ENCODE measurements around the gene SHOC1.
"Not testable (repeated sequence)": the region's sequence is repeated elsewhere in the genome, so short reads cannot be mapped to it uniquely, and the experiment has no call there.

Gene SHOC1

GRCh38 chr9:111794835-111795556 is at the start of gene SHOC1:
Gene SHOC1, minus strand, starts transcription at chr9:111794937. Its CDS starts 3,519 bp downstream, at chr9:111791418.
- no peak for FAIRE-seq

GRCh38 chr9:111843971-111844370 is 49.2 kb upstream of the SHOC1 start:
- FAIRE-seq, result no peak

GRCh38 chr9:111842313-111842712 is 47.6 kb upstream of the SHOC1 start:
- no peak for FAIRE-seq

- FAIRE-seq, result no peak
Measured at GRCh38 chr9:111840442-111840841, 45.7 kb upstream of the SHOC1 start.

GRCh38 chr9:111839987-111840386 is 45.2 kb upstream of the SHOC1 start:
- no peak for FAIRE-seq

GRCh38 chr9:111839387-111839786 is 44.6 kb upstream of the SHOC1 start:
- no peak for FAIRE-seq

- FAIRE-seq, result no peak
Measured at GRCh38 chr9:111838439-111838838, 43.7 kb upstream of the SHOC1 start.

GRCh38 chr9:111836311-111836710 is 41.6 kb upstream of the SHOC1 start:
- no peak for FAIRE-seq

GRCh38 chr9:111833941-111834340 is 39.2 kb upstream of the SHOC1 start:
- FAIRE-seq, result no peak

GRCh38 chr9:111832449-111832848 is 37.7 kb upstream of the SHOC1 start:
- FAIRE-seq, result no peak

GRCh38 chr9:111831371-111832108 is 36.8 kb upstream of the SHOC1 start:
- no peak for FAIRE-seq

- FAIRE-seq, result no peak
Measured at GRCh38 chr9:111828193-111828592, 33.5 kb upstream of the SHOC1 start.

GRCh38 chr9:111825468-111826145 is 30.9 kb upstream of the SHOC1 start:
- no peak for FAIRE-seq

- FAIRE-seq, result no peak
Measured at GRCh38 chr9:111821006-111821528, 26.3 kb upstream of the SHOC1 start.

GRCh38 chr9:111819360-111819759 is 24.6 kb upstream of the SHOC1 start:
- FAIRE-seq, result no peak

GRCh38 chr9:111815285-111816070 is 20.7 kb upstream of the SHOC1 start:
- FAIRE-seq, result no peak

- no peak for FAIRE-seq
Measured at GRCh38 chr9:111812337-111812736, 17.6 kb upstream of the SHOC1 start.

- no peak for FAIRE-seq
Measured at GRCh38 chr9:111810908-111811307, 16.2 kb upstream of the SHOC1 start.

GRCh38 chr9:111810415-111810814 is 15.7 kb upstream of the SHOC1 start:
- FAIRE-seq, result not testable (repeated sequence)

- FAIRE-seq, result no peak
Measured at GRCh38 chr9:111807197-111807596, 12.5 kb upstream of the SHOC1 start.

- no peak for FAIRE-seq
Measured at GRCh38 chr9:111806259-111806658, 11.5 kb upstream of the SHOC1 start.

GRCh38 chr9:111805830-111806241 is 11.1 kb upstream of the SHOC1 start:
- no peak for FAIRE-seq

GRCh38 chr9:111805262-111805661 is 10.5 kb upstream of the SHOC1 start:
- FAIRE-seq, result no peak

Data from G401.6 (cell line).